ENCODE results near the gene GLRX3. TPM values are rescaled to one million over a fixed set of nuclear protein-coding genes. Genes with fewer than 3 reads are reported as not detected.

The GLRX3 gene
- total and polyA plus RNA-seq, 7 donors: 40.5 to 93.1 (median 53.5) TPM

GRCh38 chr10:130218936-130219335 lies 82.7 kb downstream of the GLRX3 start:
- no peaks in the 10 kb centered on the region for H3K9me3 ChIP-seq
- H3K4me3 ChIP-seq: no peak overlapping the region
- H3K27ac ChIP-seq: no peak overlapping the region
- DNase-seq: peak; percentile 52
- no peaks in the 10 kb centered on the region for H3K36me3 ChIP-seq
- WGBS, 2 donors: 87 to 91% methylated on average over 9 of the region's 9 CpGs
- intact Hi-C loops (cut with DNase I): no loop called here
- TF ChIP-seq POLR2AphosphoS5 (IDR thresholded peaks at IDR 0.05): no peak
- H3K27me3 ChIP-seq: peaks cover 0 to 8% (median 0%) of the 10 kb centered on the region in 3 donors
- no peaks in the 10 kb centered on the region for H3K4me1 ChIP-seq

DNA sequence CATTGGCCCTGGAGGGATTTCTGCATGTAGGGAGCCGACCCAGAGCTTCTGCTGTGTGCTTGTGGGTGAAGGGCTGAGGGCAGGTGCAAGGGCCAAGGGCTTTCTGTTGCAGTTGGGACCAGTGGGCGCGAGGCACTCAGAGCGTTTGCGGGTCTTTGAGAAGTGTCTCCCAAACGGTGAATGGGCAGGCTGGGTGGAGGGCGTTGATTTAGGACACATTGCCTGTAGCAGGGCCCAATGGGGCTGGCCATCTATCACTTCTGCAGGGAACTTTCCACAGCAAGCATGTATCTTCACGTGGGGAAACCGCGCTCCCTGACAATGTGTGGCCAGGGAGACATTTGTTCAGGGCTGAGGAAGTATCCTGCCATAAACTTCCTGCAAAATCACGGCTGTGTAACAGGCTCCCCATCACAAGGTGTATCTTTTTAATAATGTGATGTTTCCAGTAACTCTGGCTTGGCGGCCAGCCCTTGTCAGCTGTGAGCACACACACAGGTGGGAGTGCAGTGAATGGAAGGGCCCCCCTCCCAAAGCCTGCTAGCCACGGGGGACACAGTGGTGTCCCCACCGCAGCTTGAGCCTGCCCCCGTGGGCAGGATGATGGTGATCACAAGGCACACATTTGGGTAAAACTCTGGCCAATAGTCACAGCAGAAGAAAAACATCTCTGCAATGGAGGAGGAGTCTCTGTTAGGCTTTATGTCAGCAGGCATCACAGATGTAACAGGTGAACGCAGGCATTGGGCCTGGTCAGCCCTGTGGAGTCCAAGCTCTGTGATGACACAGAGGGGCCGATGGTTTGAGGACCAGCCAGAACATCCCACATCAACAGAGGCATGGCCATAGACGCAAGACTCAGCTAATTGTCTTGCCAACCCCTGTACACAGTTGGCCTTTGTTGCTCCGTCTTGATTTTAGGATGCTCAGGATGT lies 84.3 kb downstream of the GLRX3 start:
- Histone ChIP-seq H3K27ac (no peak overlapping the region), H3K36me3 (no peaks in the 10 kb centered on the region), H3K27me3 (no peaks in the 10 kb centered on the region), H3K9me3 (no peaks in the 10 kb centered on the region), H3K4me3 (no peak overlapping the region), H3K4me1 (no peaks in the 10 kb centered on the region)
- TF ChIP-seq CTCF (IDR thresholded peaks at IDR 0.05) (no peak), POLR2AphosphoS5 (IDR thresholded peaks at IDR 0.05) (no peak), EP300 (IDR thresholded peaks at IDR 0.05) (no peak), POLR2A (IDR thresholded peaks at IDR 0.05) (no peak)
- intact Hi-C loops (cut with DNase I): no loop called here
- DNase-seq: peak; percentile 48
- whole genome bisulfite sequencing, 2 donors: 86 to 88% methylated on average over 19 of the region's 19 CpGs

GRCh38 chr10:130221456-130222375 lies 85.5 kb downstream of the GLRX3 start:
- TF ChIP-seq POLR2A (IDR thresholded peaks at IDR 0.05): no peak
- no peak for TF ChIP-seq POLR2AphosphoS5 (IDR thresholded peaks at IDR 0.05)
- TF ChIP-seq EP300 (IDR thresholded peaks at IDR 0.05): no peak
- TF ChIP-seq CTCF (IDR thresholded peaks at IDR 0.05): no peak
- intact Hi-C loops (cut with DNase I): no loop called here
- 76 to 81% methylated on average over 15 of the region's 15 CpGs for WGBS, 2 donors
- no peaks in the 10 kb centered on the region for H3K36me3 ChIP-seq
- no peaks in the 10 kb centered on the region for H3K9me3 ChIP-seq
- H3K4me1 ChIP-seq: no peaks in the 10 kb centered on the region
- H3K27me3 ChIP-seq: no peaks in the 10 kb centered on the region
- no peak overlapping the region for H3K27ac ChIP-seq
- H3K4me3 ChIP-seq: no peak overlapping the region
- DNase-seq: peak; percentile 33

DNA sequence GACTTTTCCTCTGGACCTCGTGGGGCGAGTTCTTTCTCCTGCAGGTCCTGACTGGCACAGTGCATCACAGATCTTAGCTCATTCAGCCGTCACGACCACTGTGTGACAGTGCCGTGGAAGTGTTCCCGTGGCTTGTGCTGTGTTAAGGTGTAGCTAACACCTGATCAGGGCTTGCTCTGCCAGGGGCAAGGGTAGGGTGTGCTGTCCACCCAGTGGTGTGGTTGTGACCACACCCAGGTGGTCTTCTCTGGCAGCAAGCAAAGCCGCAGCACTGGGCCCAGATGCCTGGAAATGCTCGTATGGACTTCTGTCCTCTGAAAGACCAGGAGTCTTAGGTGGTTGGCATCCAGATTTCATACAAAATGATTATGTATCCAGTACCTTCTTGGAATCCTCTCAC lies 86.2 kb downstream of the GLRX3 start:
- Histone ChIP-seq H3K9me3 (peaks cover 0 to 3% (median 0%) of the 10 kb centered on the region in 4 donors), H3K4me1 (no peaks in the 10 kb centered on the region), H3K27me3 (no peaks in the 10 kb centered on the region), H3K27ac (no peak overlapping the region), H3K4me3 (no peak overlapping the region), H3K36me3 (no peaks in the 10 kb centered on the region)
- WGBS, 2 donors: 90 to 93% methylated on average over 8 of the region's 8 CpGs
- intact Hi-C loops (cut with DNase I): no loop called here
- DNase-seq: peak; percentile 27
- TF ChIP-seq POLR2A (IDR thresholded peaks at IDR 0.05) (no peak), CTCF (IDR thresholded peaks at IDR 0.05) (no peak), POLR2AphosphoS5 (IDR thresholded peaks at IDR 0.05) (no peak), EP300 (IDR thresholded peaks at IDR 0.05) (no peak)

- TF ChIP-seq POLR2A (IDR thresholded peaks at IDR 0.05) (no peak), POLR2AphosphoS5 (IDR thresholded peaks at IDR 0.05) (no peak), EP300 (IDR thresholded peaks at IDR 0.05) (no peak), CTCF (IDR thresholded peaks at IDR 0.05) (no peak)
- H3K9me3 ChIP-seq: peaks cover 4 to 8% (median 6%) of the 10 kb centered on the region in 4 donors
- no peaks in the 10 kb centered on the region for H3K27me3 ChIP-seq
- WGBS, 2 donors: 55 to 78% methylated on average over 4 of the region's 4 CpGs
- H3K27ac ChIP-seq: no peak overlapping the region
- peak; percentile 19 for DNase-seq
- no peaks in the 10 kb centered on the region for H3K4me1 ChIP-seq
- H3K36me3 ChIP-seq: no peaks in the 10 kb centered on the region
- intact Hi-C loops (cut with DNase I): no loop called here
- H3K4me3 ChIP-seq: no peak overlapping the region
Measured at GRCh38 chr10:130224228-130224627, 88.0 kb downstream of the GLRX3 start.

Measured in sigmoid colon (tissue), 7 donors.